HK-2 (cell line): ENCODE measurements around the gene USP22.

ENCODE experiments used
- DNase-seq: peaks from one replicate; pipeline ENCODE4 v3.0.0-alpha.2; 2018; ENCODE audit not compliant: unreplicated experiment

The USP22 gene

GRCh38 chr17:21020622-21021021 lies 22.2 kb downstream of the USP22 start:
- DNase-seq = no peak

GRCh38 chr17:21019976-21020586 lies 22.7 kb downstream of the USP22 start:
- no peak for DNase-seq

- no peak for DNase-seq
These were observed 23.9 kb downstream of the USP22 start for GRCh38 chr17:21018894-21019293.

GRCh38 chr17:21017861-21018260 lies 24.9 kb downstream of the USP22 start:
- no peak for DNase-seq

- no peak for DNase-seq
These were observed 25.6 kb downstream of the USP22 start for GRCh38 chr17:21017256-21017655.

GRCh38 chr17:21016826-21017225 lies 26.0 kb downstream of the USP22 start:
- DNase-seq = no peak

- DNase-seq = no peak
These were observed 27.2 kb downstream of the USP22 start for GRCh38 chr17:21015564-21015963.

- DNase-seq = no peak
These were observed 28.3 kb downstream of the USP22 start for GRCh38 chr17:21014498-21014897.

- no peak for DNase-seq
These were observed 28.8 kb downstream of the USP22 start for GRCh38 chr17:21013983-21014382.

GRCh38 chr17:21012736-21013135 lies 30.1 kb downstream of the USP22 start:
- DNase-seq = no peak

- no peak for DNase-seq
These were observed 31.9 kb downstream of the USP22 start for GRCh38 chr17:21010705-21011596.

GRCh38 chr17:21008992-21009671 lies 33.7 kb downstream of the USP22 start:
- no peak for DNase-seq

GRCh38 chr17:21008160-21008915 lies 34.5 kb downstream of the USP22 start:
- DNase-seq = no peak

GRCh38 chr17:21007646-21008045 lies 35.2 kb downstream of the USP22 start:
- DNase-seq = no peak

- DNase-seq = no peak
These were observed 37.0 kb downstream of the USP22 start for GRCh38 chr17:21005803-21006202.

- no peak for DNase-seq
These were observed 37.4 kb downstream of the USP22 start for GRCh38 chr17:21005367-21005766.

- DNase-seq = no peak
These were observed 38.5 kb downstream of the USP22 start for GRCh38 chr17:21004016-21004930.

GRCh38 chr17:21003007-21003621 lies 39.7 kb downstream of the USP22 start:
- no peak for DNase-seq

- no peak for DNase-seq
These were observed 40.4 kb downstream of the USP22 start for GRCh38 chr17:21002309-21003006.

GRCh38 chr17:21001813-21002221 lies 41.0 kb downstream of the USP22 start:
- no peak for DNase-seq
